GM18505 (cell line): ENCODE data around the gene NNAT.

ENCODE experiments used
- ATAC-seq: cut with Tn5 transposase; IDR thresholded peaks from one replicate; pipeline ENCODE4 v1.9.1; 2021; ENCODE audit not compliant: unreplicated experiment
- POLR2A ChIP-seq: IDR thresholded peaks from 4 replicates; pipeline ENCODE4 v1.6.1; 2011; ENCODE audit warnings: borderline replicate concordance; ENCODE audit not compliant: insufficient read depth, insufficient read length; ENCODE audit errors: extremely low read depth

NNAT gene

DNA sequence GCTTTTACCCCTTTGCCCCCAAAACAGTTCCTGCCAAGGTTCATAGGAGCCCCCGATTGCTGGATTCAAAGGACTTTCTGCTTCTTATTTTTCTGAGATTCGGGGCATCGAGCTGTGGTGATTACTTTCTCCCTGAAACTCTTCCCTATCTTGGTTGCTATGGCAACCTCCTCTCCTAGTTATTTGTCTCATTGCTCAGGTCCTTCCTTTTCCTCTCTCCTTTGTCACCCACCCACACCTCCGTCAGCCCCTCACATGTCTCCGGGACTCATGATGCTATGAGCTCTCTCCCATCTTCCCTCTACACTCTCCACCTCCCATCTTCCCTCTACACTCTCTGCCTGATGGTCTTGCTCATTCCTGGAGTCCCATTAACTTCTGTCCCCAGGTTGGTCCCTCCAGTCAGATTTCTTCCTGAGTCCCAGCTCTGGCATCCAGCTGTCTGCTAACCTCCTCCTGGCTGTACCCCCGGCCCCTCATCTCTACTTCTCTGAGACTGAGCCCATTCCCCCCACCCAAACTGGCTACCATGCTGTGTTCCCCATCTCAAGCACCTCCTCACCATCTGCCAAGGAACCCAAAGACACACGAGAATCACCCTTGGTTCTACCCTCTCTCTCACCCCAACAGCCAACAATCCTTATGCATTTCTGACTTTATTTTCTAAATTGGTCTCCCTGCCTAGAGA is 30.2 kb upstream of the NNAT start:
- no peak for ATAC-seq
- TF ChIP-seq POLR2A = no peak

DNA sequence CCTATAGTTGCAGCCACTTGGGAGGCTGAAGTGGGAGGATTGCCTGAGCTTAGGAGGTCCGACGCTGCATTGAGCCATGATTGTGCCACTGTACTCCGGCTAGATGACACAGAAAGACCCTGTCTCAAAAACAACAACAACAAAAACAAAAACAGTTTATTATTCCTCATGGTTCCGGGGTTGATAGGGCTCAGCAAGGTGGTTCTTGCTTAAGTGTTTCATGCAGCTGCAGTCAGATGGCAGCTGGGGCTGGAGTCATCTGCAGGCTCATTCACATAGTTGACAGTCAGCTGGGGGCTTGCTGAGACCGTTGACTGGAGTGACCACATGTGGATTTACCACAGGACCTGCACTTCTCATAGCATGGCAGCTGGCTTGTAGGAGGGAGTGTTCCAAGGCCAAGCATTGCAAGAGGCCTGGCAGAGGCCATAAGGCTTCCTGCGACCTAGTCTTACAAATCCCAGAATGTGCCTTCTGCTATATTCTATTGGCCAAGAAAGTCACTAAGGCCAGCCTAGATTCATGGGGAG is 28.9 kb upstream of the NNAT start:
- TF ChIP-seq POLR2A = no peak
- no peak for ATAC-seq

DNA sequence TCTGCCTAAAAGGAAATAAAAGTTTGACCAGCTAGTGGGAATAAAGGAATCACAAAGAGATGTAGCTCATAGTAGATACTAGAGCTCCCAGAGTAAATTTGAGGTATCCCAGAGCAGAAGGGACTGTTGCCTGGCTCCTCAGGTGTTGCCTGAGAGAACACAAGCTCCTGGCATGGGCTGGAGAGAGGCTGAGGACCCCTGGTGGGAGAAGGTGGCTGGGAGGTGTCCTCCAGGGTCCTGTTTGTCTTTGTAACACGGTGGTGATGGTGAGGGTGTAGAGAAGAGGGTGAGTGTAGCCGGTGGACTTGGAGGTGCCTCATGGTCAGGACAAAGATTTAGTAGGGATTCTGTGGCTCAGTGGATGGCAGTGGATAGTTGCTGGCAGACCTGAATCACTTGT is 28.1 kb upstream of the NNAT start:
- ATAC-seq = no peak
- no peak for TF ChIP-seq POLR2A

DNA sequence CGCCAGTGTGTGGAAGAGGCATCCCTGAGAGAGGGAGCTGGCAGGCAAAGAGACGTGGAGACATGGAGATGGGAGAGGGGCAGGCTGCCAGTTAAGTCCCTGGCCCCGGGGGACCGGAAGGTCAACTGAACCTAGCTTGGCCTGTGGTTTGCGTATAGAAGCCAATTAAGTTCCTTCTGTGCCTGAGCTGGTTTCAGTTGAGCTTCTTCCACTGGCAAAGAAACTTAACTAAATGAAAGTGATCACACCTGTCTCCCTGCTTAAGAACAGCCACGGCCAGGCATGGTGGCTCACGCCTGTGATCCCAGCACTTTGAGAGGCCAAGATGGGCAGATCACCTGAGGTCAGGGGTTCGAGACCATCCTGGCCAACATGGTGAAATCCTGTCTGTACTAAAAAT is 26.7 kb upstream of the NNAT start:
- no peak for TF ChIP-seq POLR2A
- ATAC-seq = no peak

DNA sequence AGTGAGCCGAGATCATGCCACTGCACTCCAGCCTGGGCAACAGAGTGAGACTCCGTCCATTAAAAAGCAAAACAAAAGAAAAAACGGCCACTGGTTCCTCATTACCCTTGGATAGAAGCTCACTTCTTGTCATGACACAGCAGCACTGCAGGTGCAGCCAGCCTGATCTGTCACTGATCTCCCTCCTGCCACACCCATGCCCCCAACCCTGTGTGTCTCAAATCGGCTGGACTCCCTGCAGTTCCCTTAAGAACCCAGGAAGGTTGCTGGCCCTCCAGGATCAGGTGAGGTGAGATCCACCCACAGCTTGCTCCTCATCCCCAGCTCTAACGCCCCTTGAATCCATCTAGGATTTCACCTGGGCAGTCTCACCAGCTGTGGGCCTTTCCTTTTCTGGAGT is 26.3 kb upstream of the NNAT start:
- TF ChIP-seq POLR2A = no peak
- ATAC-seq = no peak

DNA sequence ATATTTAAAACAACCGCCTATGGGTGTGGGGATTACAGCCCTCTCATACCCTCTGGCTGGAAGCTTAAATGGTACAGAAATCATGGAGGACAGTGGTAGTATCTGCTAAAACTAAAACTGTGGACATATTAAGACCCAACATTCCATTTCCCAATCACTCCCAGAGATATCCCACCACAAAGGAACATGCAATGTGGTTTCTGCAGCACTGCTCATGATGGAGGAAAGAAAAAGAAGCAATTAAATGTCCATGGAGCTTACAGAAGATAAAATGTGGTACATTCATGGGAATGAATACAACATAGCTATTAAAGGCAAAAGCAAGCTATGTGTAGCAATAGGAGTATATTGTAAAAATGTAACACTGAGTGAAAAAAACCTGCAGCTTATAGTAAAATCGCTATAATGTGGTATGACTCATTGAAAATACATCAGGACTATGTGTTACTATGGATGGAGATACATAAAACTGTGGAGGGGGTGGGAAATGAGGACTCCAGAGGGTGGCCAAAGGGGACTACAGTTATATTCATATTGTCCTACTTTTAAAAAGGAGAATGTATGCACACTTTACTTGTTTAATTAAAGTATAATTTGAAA is 22.9 kb upstream of the NNAT start:
- no peak for ATAC-seq
- no peak for TF ChIP-seq POLR2A

DNA sequence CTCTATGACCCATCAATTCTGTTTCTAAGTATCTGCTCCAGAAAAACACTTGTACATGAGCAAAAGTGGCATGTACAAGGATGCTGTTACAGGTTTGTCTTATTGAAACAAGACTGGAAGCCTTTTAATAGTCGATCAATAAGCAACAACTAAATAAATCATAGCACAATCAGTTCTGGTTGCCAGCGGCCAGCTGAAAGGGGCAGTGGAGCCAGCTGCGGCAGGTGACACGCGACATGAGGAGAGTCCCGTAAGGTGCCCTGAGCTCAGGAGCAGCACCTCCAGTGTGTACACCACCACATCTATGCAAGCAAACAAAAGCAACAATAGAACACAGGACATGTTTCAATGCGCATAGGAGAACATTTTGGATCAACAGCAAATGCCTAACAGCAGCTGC is 20.7 kb upstream of the NNAT start:
- TF ChIP-seq POLR2A = no peak

DNA sequence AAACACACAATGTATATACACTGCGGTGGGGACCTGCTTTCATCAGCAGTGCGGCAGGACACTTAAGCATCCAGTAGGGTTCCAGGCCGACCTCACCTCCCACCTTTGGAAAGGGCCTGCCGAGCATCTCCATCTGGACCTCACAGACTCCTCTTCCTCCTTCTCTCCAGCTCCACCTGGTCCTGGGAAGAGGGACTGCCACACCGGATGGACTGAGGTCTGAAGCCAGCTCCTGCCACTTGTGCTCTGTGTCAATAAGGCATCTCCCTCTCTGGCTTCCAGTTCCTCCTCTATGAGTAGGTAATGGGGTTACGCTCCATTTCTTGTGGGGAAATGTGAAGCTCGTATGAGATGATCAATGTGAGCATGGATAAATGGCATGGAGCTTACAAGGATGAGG is 19.1 kb upstream of the NNAT start:
- TF ChIP-seq POLR2A = no peak
- ATAC-seq = no peak

More for the DNA sequence above, 20.7 kb upstream of the NNAT start:
- no peak for ATAC-seq

DNA sequence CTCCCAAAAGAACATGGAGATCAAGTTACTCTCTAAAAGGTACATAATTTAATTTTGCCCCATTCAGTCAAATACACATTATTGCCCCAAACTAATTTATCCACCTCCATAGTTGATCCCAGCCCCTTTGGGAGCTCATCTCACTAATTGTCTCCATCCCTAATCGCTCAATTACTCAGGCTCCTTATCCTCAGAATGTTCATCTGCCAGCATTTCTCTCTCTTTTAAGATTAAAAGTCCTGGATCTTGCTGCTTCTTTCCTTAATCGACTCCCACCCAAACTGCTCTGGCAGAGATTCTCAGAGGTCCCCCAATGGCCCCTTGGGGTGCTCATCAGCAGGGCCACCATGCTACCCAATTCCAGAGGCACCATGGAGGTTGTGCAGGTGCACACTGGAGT is 18.4 kb upstream of the NNAT start:
- ATAC-seq = no peak
- no peak for TF ChIP-seq POLR2A

DNA sequence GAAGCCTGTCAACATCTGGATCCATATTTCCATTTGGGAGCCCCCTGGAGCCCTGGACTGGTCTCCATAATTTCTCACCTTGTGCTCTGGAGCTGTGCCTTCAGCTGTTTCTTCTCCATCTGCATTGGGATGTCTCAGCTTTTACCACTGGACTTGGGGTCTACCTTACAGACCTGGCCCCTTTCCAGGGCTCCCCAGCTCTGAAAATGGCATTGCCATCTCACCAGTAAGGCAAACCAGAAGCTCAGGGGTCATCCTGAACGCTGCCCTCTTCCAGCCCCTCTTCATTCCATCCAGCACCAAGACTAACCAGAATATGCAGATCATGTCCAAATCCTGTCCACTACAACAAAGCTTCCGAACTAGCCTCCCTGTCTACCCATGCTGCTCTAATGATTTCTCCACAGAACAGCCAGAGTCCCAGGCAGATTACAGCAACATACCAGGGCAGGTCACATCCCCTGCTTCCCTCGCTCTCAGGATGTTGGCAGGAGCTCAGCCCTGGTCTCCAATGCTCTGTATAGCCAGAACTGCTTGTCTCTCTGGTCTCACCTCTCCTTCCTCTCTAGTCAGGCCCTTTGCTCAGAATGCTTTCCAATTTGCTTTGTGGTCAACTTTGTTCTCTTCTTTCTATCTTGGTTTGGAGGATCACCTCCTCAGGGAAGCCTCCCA is 17.7 kb upstream of the NNAT start:
- no peak for ATAC-seq
- TF ChIP-seq POLR2A = no peak

DNA sequence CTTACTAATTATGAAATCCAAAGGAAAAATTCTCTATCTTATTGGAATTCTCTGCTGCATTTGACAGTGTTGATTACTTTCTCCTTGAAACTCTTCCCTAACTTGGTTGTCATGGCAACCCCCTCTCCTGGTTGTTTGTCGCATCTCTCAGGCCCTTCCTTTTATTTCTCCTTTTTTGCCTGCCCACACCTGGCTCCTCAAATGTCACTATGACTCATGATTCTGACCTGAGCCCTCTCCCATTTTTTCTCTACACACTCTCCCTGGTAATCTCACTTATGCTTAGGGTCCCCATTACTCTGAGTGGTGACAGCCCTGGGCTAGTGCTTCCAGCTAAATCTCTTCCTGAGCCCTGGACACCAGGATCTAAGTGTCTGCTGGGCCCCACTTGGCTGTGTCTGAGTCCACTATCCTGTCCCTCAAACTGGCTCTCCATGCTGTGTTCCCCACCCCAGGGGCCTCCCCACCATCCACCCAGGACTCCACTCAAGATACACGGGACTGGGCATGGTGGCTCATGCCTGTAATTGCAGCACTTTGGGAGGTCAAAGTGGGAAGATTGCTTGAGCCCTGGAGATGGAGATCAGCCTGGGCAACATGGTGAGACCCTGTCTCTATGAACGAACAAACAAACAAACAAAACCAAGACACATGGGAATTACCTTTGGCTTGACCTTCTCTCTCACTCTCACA is 16.5 kb upstream of the NNAT start:
- ATAC-seq = no peak
- no peak for TF ChIP-seq POLR2A

DNA sequence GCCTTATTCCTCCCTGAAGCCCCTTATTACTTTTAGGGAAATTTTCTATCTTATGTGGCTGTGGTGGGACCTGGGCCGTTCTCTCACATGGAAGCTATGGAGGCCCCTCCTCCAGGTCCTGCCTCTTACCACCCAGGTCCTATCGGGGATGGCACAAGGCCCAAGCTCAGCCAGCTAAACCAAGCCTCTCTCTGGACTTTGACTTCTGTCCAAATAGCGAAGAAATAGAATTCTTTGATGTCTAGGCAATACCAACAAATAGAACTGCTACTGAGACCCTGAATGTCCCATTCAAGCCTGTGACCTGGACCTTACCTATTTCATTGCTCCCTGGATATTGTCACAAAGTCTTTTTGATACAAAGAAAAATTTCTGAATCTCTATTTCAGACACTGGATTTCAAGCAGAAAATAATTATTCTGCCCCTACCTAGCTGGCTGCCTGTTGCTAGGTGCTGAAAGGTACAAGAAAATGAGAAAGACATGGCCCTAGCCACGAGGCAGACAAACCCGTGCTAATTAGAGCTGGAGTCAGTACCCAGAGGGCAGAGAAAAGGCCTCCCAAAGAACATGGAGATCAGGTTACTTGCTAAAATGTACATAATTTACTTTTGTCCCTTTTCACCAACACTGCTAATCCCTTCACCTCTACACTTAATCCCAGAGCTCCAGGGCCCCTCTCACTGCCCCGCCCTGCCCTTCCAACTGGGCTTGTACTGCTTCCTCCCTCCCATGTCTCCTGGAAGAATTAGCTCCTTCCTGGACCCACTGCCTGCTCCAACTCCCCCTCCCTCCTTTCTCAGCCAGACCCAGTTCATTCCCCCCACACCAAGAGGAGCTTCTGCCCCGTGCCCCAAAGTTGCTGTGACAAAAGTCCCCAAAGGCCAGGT is 15.5 kb upstream of the NNAT start:
- ATAC-seq = no peak
- no peak for TF ChIP-seq POLR2A

DNA sequence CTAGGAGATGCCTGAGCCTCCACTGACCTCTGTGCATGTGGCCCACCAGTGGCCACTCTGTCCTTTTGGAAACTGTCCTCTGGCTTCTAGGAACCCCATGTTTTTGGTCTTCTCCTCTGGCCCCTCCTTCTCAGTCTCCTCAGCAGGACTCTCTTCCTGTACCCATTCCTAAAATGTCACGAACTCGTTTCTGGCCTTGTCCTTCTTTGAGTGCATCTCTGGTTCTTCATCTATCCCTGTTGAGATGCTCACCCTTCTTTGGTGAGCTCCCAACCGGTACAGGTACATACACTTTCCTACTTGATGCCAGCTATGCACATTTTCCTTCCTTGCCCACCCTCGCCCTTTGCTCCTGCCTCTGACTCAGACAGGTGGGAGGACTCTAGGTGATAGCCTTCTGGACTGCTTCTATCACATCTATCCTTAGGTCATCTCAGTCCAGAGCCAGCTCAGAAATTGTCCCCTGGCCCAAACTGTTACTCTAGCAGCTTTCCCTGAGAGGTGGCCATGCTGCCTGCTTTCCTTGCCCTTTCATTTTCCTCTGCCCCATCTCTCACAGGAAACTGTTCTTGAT is 14.8 kb upstream of the NNAT start:
- no peak for ATAC-seq
- TF ChIP-seq POLR2A = no peak

DNA sequence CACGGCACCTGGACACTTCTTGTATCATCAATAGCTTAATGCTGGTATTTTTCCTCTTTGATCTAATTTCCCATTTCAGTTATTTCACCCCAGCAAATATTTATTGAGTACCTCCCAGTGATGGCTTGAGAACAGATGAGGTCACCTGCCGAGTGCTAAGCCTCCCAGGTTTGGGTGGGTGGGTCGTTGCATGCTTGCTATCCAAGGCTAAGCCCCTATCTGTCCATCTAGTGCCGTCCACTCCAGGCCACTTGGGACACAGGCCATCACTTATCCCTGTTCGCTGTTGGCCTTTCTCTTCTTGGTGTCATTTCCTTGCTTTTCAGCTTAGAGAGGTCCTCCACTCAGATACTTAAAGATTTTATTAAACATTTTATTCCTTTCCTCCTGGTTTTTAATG is 10.8 kb upstream of the NNAT start:
- no peak for ATAC-seq
- TF ChIP-seq POLR2A = no peak
